Right lobe of liver (tissue), 6 donors: ENCODE data around the gene DSTYK. TPM values are rescaled to one million over a fixed set of nuclear protein-coding genes. Genes with fewer than 3 reads are reported as not detected.

ENCODE experiments used
- ATAC-seq, 4 donors: fragments of 200-7000 bp; cut with Tn5 transposase; one replicate each; pipeline ENCODE4 v1.9.1; 2020; ENCODE audit warnings: mild to moderate bottlenecking in 4 of 4, moderate library complexity in 4 of 4
- DNase-seq, 3 donors: peaks; one replicate each; pipeline ENCODE4 v3.0.0-alpha.2; 2020
- H3K27ac ChIP-seq, 3 donors: fragments of 200-600 bp; one replicate each; pipeline ENCODE4 v1.8.0; 2022
- H3K27me3 ChIP-seq, 2 donors: fragments of 200-600 bp; one replicate each; pipeline ENCODE4 v1.8.0; 2022
- H3K36me3 ChIP-seq, 4 donors: fragments of 200-600 bp; sonication (generic) in 1 of 4; one replicate each; pipeline versions ENCODE4 v1.5.1 to v1.8.0; 2017 to 2022; ENCODE audit warnings: control low read depth in 1 of 4
- H3K4me1 ChIP-seq, 4 donors: fragments of 200-600 bp; sonication (generic) in 1 of 4; one replicate each; pipeline versions ENCODE4 v1.5.1 to v1.8.0; 2017 to 2022; ENCODE audit warnings: control low read depth in 1 of 4
- H3K4me3 ChIP-seq, 3 donors: fragments of 200-600 bp; one replicate each; pipeline ENCODE4 v1.8.0; 2022
- H3K9me3 ChIP-seq, 4 donors: fragments of 200-600 bp; sonication (generic) in 1 of 4; one replicate each; pipeline versions ENCODE4 v1.5.1 to v1.8.0; 2017 to 2022; ENCODE audit warnings: control low read depth in 1 of 4
- CTCF ChIP-seq, 4 donors: fragments of 200-600 bp in 3 of 4; fragments of 450-650 bp in 1 of 4; IDR thresholded peaks; one replicate each; pipeline versions ENCODE4 v1.5.1 to v1.8.0; 2016 to 2022; ENCODE audit warnings: antibody characterized with exemption in 4 of 4, mild to moderate bottlenecking in 2 of 4
- POLR2A ChIP-seq: fragments of 450-650 bp; IDR thresholded peaks from one replicate; pipeline ENCODE4 v1.6.1; 2017; ENCODE audit warnings: antibody characterized with exemption, mild to moderate bottlenecking
- WGBS: methylation state at CpG from one replicate; pipeline ENCODE4 v1.1.6; 2018; ENCODE audit warnings: low coverage, low lambda C conversion rate; ENCODE audit not compliant: insufficient coverage; ENCODE audit errors: missing lambda C conversion rate; 5-methylcytosine and 5-hydroxymethylcytosine counted together
- intact Hi-C, 2 donors: fragments of 100-400 bp; cut with DNase I; formaldehyde crosslinking; loops; one replicate each; pipeline versions ENCODE4 v1.11.2 to v1.14.1; 2022
- total RNA-seq, 6 experiments: library from RNA; depleted of rRNA in 2 of 6; stranded (reverse); fragments of >200 nt in 2 of 6; fragmentation: NEBNext Ultra II Directional in 3 of 6; extraction: Animal tissue kit (Norgen Biotek cat#: 25700) in 3 of 6; gene quantifications; one replicate each; pipeline versions ENCODE4 v1.1.0 to v1.2.4, GENCODE V29; 2016 to 2023
- donor health status: DM: no; HTN: yes; CAD: no.
- donor health status: DM: no; HTN: no; CAD: no.
- donor health status: DM: no; HTN: no; CAD: no.
- donor health status: DM: no; HTN: yes; CAD: no.
- donor health status: DM: no; HTN: yes; CAD: no.

Gene DSTYK
- total RNA-seq, 6 experiments from 2014 or later: 2.5 to 2.9 (median 2.6) TPM

GRCh38 chr1:205251576-205251975, 40.1 kb upstream of the DSTYK start:
- DNase-seq (no peak), ATAC-seq (no peak)
- TF ChIP-seq CTCF (IDR thresholded peaks at IDR 0.05) (no peak), POLR2A (no peak)
- H3K9me3 ChIP-seq: no peaks in the 10 kb centered on the region
- WGBS: 84% methylated on average over 5 of the region's 5 CpGs
- H3K27ac ChIP-seq: no peak overlapping the region
- H3K4me1 ChIP-seq: no peaks in the 10 kb centered on the region
- no peak overlapping the region for H3K4me3 ChIP-seq
- H3K27me3 ChIP-seq: no peaks in the 10 kb centered on the region
- intact Hi-C loops: loop anchor here (10.0 kb wide), 2 partner anchors 177 to 187 kb away; no protein-coding TSS in a partner anchor
- no peaks in the 10 kb centered on the region for H3K36me3 ChIP-seq

GRCh38 chr1:205250699-205251098, 39.2 kb upstream of the DSTYK start:
- Histone ChIP-seq H3K4me3 (no peak overlapping the region), H3K4me1 (no peaks in the 10 kb centered on the region), H3K9me3 (no peaks in the 10 kb centered on the region), H3K27ac (no peak overlapping the region), H3K36me3 (no peaks in the 10 kb centered on the region), H3K27me3 (no peaks in the 10 kb centered on the region)
- no peak for DNase-seq
- no peak for ATAC-seq
- intact Hi-C loops: loop anchor here (10.0 kb wide), 2 partner anchors 176 to 186 kb away; no protein-coding TSS in a partner anchor
- TF ChIP-seq CTCF (IDR thresholded peaks at IDR 0.05) (no peak), POLR2A (no peak)
- no CpG with 5 or more reads among the region's 6 CpGs for WGBS

- WGBS: 60% methylated on average over 1 of the region's 4 CpGs
- Histone ChIP-seq H3K27ac (no peak overlapping the region), H3K27me3 (no peaks in the 10 kb centered on the region), H3K4me1 (no peaks in the 10 kb centered on the region), H3K36me3 (no peaks in the 10 kb centered on the region), H3K9me3 (no peaks in the 10 kb centered on the region), H3K4me3 (no peak overlapping the region)
- intact Hi-C loops: loop anchor here (10.0 kb wide), 2 partner anchors 175 to 185 kb away; no protein-coding TSS in a partner anchor
- no peak for DNase-seq
- ATAC-seq: no peak
- TF ChIP-seq POLR2A (no peak), CTCF (IDR thresholded peaks at IDR 0.05) (no peak)
Measured at GRCh38 chr1:205249651-205250050, 38.1 kb upstream of the DSTYK start.

GRCh38 chr1:205248793-205249601, 37.5 kb upstream of the DSTYK start:
- intact Hi-C loops: no loop called here
- H3K27ac ChIP-seq: no peak overlapping the region
- no peaks in the 10 kb centered on the region for H3K36me3 ChIP-seq
- ATAC-seq (peak in 2 of 4 donors; percentile 11 to 23), DNase-seq (no peak)
- H3K4me3 ChIP-seq: no peak overlapping the region
- 30% methylated on average over 4 of the region's 11 CpGs for WGBS
- no peak for TF ChIP-seq POLR2A
- TF ChIP-seq CTCF (IDR thresholded peaks at IDR 0.05): no peak
- no peaks in the 10 kb centered on the region for H3K27me3 ChIP-seq
- no peaks in the 10 kb centered on the region for H3K4me1 ChIP-seq
- H3K9me3 ChIP-seq: no peaks in the 10 kb centered on the region
